Tibial nerve (tissue), 4 donors: ENCODE data around the gene EYA3.

ENCODE experiments used
- EP300 ChIP-seq, 2 donors: sonication (generic); formaldehyde crosslinking; IDR thresholded peaks; one replicate each; pipeline ENCODE4 v1.6.1; 2017; ENCODE audit warnings: antibody characterized with exemption in 2 of 2, mild to moderate bottlenecking in 1 of 2
- POLR2A ChIP-seq, 2 donors: fragments of 450-650 bp; IDR thresholded peaks; one replicate each; pipeline ENCODE4 v1.6.1; 2017; ENCODE audit warnings: antibody characterized with exemption in 2 of 2, mild to moderate bottlenecking in 2 of 2, moderate library complexity in 2 of 2
- TF ChIP-seq, protein P1 (sequence below), 5 experiments: fragments of 200-600 bp in 3 of 5; fragments of 450-650 bp in 2 of 5; sonication (generic) in 3 of 5; IDR thresholded peaks; one replicate each; pipeline ENCODE4 v1.5.1; 2016 to 2019; ENCODE audit warnings: antibody characterized with exemption in 5 of 5, mild to moderate bottlenecking in 3 of 5, moderate library complexity in 2 of 5

DNA sequence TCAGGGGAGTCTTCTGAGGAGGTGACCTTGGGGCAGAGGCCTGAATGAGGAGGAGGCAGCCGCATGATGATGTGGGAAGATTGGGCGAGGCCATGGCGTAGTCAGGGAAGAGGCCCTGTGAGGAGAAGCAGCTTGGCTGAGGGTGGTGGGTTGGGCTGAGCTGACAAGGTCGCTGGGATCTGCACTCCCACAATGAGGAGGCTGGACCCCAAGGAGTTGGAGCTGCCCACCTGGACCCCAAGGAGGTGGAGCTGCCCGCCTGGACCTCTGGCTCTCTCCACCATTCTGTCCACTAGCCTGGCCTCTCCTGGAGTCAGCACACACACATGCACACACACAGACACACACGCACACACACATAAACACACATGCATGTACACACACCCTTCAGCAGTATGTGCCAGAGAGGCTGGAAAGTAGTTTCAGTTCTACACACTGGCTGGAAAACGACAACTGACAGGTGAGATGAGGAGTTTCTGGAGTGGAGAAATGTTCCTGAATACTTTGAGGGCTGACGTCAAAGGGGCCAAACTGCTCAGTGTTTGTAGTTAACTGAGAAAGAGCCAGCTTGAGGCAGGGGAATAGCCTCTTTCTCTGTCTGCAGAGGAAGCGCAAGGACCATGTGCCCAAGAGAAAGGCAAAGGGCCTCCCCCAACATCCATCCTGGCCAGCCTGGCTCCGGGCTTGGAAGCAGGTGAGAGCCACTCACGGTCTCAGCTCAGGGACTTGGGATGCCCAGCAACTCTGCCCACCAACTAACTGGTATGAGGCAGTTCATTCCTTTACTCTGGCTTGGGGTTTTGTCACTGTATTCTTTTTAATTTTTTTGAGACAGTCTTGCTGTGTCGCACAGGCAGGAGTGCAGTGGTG, 146.5 kb downstream of the EYA3 start:
- TF ChIP-seq POLR2A (IDR thresholded peaks at IDR 0.05): no peak
- TF ChIP-seq, protein P1, sequence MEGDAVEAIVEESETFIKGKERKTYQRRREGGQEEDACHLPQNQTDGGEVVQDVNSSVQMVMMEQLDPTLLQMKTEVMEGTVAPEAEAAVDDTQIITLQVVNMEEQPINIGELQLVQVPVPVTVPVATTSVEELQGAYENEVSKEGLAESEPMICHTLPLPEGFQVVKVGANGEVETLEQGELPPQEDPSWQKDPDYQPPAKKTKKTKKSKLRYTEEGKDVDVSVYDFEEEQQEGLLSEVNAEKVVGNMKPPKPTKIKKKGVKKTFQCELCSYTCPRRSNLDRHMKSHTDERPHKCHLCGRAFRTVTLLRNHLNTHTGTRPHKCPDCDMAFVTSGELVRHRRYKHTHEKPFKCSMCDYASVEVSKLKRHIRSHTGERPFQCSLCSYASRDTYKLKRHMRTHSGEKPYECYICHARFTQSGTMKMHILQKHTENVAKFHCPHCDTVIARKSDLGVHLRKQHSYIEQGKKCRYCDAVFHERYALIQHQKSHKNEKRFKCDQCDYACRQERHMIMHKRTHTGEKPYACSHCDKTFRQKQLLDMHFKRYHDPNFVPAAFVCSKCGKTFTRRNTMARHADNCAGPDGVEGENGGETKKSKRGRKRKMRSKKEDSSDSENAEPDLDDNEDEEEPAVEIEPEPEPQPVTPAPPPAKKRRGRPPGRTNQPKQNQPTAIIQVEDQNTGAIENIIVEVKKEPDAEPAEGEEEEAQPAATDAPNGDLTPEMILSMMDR (IDR thresholded peaks at IDR 0.05): no peak
- TF ChIP-seq EP300 (IDR thresholded peaks at IDR 0.05): no peak
